SW480 (cell line): Measurements from ENCODE around the gene CNTN5.
A peak's percentile ranks its signal among the peaks of the same experiment; 100 is the strongest.

ENCODE experiments used
- DNase-seq: peaks from one replicate; pipeline ENCODE4 v3.0.0-alpha.2; 2016; ENCODE audit warnings: low spot score

CNTN5 gene

GRCh38 chr11:99630629-99631028 lies 609.9 kb downstream of the CNTN5 start:
- DNase-seq: no peak

- no peak for DNase-seq
Measured at GRCh38 chr11:99631618-99632017, 610.9 kb downstream of the CNTN5 start.

GRCh38 chr11:99632969-99633368 lies 612.2 kb downstream of the CNTN5 start:
- no peak for DNase-seq

GRCh38 chr11:99634581-99634980 lies 613.8 kb downstream of the CNTN5 start:
- no peak for DNase-seq

GRCh38 chr11:99638073-99638553 lies 617.4 kb downstream of the CNTN5 start:
- DNase-seq: no peak

- no peak for DNase-seq
Measured at GRCh38 chr11:99640671-99641070, 619.9 kb downstream of the CNTN5 start.

- no peak for DNase-seq
Measured at GRCh38 chr11:99645934-99646333, 625.2 kb downstream of the CNTN5 start.

GRCh38 chr11:99670067-99670676 lies 649.4 kb downstream of the CNTN5 start:
- no peak for DNase-seq

GRCh38 chr11:99671808-99672409 lies 651.2 kb downstream of the CNTN5 start:
- DNase-seq: no peak

- no peak for DNase-seq
Measured at GRCh38 chr11:99676292-99676691, 655.5 kb downstream of the CNTN5 start.

GRCh38 chr11:99682171-99682570 lies 661.4 kb downstream of the CNTN5 start:
- no peak for DNase-seq

GRCh38 chr11:99682646-99683045 lies 661.9 kb downstream of the CNTN5 start:
- DNase-seq: no peak

- DNase-seq: no peak
Measured at GRCh38 chr11:99683933-99684332, 663.2 kb downstream of the CNTN5 start.

GRCh38 chr11:99686838-99687237 lies 666.1 kb downstream of the CNTN5 start:
- DNase-seq: no peak

- DNase-seq: no peak
Measured at GRCh38 chr11:99687320-99687719, 666.6 kb downstream of the CNTN5 start.

- DNase-seq: no peak
Measured at GRCh38 chr11:99693941-99694492, 673.3 kb downstream of the CNTN5 start.

- no peak for DNase-seq
Measured at GRCh38 chr11:99695106-99695505, 674.4 kb downstream of the CNTN5 start.

- no peak for DNase-seq
Measured at GRCh38 chr11:99706848-99707247, 686.1 kb downstream of the CNTN5 start.

GRCh38 chr11:99708928-99709672 lies 688.4 kb downstream of the CNTN5 start:
- DNase-seq: no peak

GRCh38 chr11:99716302-99716701 lies 695.6 kb downstream of the CNTN5 start:
- DNase-seq: no peak

GRCh38 chr11:99718291-99718690 lies 697.5 kb downstream of the CNTN5 start:
- no peak for DNase-seq

GRCh38 chr11:99739464-99740089 lies 718.8 kb downstream of the CNTN5 start:
- DNase-seq: peak; percentile 28
